NCI-H2171 treated with DMSO at 0.1 percent for 48 hours (cell line): ENCODE data around the gene NRP1.
A peak's percentile ranks its signal among the peaks of the same experiment; 100 is the strongest.

Source experiments
- DNase-seq: peaks from one replicate; lab custom pipeline; 2025; lab: John Stamatoyannopoulos, UW

Gene NRP1

DNA sequence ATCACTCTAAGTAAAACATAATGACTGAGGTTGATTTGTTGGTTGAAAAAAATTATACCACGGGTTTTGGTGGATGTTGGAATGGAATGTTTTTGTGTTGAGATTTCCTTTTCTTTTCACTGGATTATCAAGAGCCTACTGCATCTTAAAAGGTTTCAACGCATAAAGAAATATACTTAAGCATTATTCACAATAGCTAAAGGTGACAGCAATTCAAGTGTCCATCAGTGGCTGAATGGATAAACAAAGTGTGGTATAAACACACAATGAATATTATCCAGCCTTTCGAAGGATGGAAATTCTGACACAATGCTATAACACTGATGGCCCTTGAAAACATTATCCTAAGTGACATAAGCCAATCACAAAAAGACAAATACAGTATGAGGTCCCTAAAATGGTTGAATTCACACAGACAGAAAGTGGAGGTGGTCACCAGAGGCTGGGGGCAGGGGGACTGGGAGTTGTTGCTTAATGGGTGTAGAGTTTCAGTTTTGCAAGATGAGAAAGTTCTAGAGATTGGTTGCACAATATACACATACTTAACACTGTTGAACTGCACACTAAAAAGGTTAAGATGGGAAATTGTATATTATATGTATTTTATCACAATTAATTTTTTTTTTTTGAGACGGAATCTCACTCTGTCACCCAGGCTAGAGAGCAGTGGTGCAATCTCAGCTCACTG lies 122.3 kb downstream of the NRP1 start:
- no peak for DNase-seq

DNA sequence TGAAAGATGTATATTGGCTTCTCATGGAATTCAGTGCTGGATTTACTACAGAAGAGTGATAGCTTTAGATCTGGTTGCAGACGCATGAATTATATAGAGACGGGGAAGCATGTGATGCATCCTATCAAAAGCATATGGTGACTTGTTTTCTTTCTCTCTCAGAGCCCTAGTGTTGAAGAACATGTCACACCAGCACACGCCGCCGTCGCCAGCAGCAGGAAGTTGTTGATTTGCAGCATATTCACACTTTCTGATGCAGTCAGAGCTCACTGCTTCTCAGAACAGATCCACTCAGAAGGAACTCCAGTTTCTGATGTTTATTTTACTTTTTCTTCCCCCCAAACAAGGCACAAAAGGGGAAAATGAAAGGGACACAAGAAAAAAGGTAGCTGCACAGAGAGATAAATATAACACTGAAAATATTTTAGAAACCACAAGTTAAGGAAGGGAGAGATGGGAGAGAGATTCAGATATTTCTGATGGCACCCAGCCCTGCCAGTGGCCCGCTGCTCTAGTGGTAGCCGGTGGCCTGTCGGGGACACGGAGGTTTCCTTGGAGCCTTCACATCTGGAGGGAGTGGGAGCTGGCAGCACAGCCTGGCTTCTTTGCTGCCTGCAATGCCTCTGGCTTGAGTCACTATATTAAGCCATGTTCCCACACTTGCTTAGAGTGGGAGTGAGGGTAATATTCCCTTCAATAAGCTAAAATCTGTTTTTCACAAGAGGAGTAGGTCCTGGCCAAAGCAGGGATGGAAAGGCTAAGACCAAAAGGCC lies 123.2 kb downstream of the NRP1 start:
- DNase-seq: no peak

DNA sequence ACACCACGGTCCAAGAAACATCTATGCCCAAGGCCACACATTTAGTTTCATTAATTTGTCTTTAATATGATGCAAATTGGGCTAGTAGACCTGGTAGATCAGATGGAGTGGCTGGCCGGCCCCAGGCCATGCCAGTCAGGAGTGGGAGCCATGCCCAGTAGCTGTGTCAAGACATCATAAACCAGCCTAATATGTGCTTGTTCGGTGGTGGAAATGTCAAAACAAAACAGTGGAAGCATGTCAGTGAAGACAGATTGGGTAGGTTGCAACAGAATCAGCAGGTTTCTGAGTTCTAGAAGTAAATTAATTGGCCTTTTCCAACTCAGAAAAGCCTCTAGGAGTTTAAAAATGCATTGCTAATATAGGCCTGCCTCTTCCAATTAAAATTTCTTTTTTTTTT lies 124.7 kb downstream of the NRP1 start:
- DNase-seq: no peak

DNA sequence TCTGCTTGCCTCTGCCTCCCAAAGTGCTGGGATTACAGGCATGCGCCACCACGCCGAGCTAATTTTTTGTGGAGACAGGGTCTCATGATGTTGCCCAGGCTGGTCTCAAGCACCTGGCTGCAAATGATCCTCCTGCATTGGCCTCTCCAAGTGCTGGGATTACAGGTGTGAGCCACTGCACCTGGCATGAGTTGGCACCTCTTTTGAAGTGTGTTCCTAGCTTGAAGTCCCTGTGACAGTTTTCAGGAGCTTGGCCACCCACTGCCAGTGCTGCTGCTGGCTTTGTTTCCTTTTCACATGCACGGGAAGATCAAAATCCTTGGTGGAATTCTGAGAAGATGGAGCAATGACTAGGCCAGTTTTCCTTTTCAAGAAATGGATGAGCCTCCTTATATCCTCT lies 126.3 kb downstream of the NRP1 start:
- DNase-seq: no peak

DNA sequence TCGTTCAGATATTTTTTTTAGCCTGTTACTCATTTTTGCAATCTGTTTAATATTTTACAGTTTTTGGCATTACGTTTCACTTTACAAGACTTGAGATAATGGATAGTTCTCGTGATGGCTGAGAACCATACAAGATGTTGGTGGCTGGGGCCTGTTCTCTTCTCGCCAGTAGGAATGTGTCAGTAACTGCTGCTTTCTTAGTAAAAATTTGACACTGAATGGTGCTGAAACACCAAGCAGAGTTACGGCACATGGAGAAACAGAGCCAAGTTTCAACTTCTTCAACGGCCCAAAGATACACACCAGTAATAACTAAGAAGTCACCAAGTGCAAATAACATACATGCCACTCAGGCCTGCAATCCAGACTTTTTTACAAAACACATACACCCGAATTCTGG lies 130.4 kb downstream of the NRP1 start:
- DNase-seq: no peak

DNA sequence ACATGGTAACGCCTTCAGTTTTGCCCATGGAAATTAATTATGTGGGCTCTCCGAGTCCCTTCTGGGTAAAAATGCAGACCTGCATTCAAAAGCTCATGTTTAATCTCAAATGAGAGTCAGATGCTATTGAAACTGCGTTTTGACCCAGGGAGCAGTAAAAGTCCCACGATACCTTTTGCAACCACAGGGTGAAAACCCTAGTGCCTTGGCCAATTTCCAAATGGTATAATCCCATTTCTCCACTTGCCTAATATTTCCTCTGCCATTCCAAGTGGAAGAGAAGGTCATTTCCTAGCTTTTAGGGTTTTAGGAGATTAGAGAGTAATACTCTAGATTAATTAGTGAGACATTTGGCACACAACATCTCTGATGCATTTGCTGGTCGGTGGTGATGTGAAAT lies 132.5 kb downstream of the NRP1 start:
- DNase-seq: no peak

DNA sequence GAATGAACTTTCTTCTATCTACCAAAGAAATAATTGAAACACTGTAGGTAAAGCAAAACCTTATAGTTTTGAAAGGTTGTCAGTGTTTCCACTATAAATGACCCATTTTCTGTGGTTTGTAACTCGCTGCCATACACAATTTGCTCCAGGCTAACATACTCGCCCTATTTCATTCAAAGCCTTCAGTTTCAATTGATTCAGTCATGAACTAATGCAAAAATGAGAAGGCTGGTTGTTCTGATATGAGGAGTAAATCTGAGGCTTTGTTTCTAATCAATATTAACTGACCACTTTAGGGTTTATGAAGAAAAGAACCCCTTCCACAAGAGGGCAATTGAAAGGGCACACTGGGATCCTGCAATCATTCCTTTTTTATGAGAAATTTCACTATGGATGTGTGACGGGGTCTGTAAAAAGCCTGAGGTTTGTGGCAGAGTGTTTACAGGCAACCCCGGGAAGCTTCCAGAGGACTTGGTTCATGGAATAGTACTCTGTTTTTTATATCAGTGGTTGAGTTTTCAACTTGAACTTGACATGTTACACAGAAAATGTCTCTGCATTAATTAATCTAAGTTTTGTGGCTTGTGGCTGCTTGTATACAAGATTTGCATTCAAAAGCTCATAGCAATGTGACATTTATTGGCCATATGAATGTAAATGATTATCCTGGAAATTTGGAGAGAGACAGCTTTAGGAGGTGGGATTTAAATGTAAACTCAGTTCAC lies 133.2 kb downstream of the NRP1 start:
- DNase-seq: no peak

DNA sequence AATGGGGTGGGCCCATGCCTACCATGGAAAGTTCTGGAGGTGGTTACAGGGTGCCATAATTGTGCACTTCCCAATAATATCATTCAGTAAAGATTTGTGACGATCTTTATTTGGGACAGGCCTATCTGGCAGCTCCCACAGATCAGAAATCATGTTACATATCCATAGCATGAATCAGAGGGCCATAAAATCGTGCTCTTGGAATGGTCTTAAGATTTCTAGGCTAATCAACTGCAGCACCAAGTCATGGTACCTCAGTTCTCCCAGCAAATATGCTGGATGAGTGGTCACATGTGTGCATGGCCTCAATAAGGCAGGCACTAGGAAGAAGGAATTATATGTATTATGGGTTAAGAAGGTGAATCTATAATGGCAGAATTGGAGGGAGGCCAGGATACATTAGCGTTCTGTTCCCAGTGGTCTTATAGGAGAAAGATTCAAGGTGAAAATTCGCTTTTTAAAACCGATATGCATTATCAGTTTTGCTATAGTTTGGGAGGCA lies 134.7 kb downstream of the NRP1 start:
- DNase-seq: no peak

DNA sequence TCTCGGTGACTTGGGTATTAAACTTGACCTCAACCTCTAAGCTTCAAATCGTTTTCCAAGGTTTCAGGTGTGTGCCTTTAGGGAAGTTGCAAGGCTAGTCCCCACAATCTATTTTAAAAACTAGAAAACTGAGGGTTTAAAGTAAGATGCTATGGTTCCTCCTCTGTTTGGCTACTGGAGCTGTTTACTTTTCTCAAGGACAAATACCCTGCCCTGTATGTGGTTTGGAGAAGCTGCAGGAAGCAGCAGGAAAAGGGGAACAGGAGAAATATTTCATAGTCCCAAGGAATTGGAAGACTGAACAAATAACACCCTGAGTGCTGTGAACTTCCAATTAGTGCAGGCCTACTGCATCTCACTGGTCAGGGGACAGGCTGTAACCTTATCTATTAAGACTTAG lies 135.9 kb downstream of the NRP1 start:
- no peak for DNase-seq

DNA sequence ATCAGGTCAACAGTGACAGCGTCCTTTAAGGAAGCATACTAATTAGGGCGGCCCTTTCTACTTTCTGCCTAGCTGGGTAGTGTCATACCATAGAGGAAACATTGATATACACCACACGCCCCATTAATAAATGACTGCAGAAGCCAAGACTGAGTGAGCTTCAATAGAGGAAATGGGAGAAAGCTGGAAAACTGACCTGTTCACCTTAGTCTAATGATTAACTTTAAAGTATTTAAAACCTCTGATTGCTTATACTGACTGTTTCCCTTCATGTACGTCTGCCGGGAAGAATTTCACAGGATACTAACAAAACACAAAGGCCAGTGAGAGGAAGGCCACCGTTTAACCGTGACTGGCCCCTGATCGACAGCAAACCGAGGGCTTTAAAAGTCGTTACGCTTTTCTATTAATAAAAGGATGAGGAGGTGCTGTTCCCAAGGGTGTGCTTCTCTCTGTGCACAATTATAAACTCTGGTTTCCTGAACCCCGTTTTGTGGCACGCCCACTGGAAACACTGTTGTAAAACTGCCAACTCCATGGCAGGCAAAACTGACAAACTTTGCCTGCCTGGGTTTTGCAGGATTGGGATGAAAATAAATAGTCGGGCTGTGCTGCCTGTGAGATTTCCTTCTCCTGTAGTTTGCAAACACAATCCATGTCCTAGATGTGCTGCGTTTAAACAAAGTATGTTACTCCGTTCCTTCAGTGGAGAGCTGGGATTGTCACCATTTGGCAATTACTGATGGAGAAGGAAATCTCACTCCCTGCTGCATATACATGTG lies 137.6 kb downstream of the NRP1 start:
- DNase-seq: no peak

DNA sequence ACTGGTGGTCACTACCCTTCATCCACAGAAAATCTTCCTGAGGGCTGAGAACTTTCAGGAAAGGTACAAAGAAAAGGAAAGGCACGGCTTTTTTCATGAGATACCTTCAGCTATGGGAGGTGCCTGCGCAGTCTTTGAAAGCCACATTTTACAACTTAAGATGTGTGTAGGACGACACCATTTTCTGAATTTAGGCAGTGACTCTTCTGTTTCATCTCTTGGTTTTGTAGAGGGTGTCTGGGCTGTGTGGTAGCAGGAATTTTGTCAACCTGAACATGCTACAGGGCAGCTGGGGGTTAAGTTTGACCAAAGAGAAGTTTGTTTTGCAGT lies 138.1 kb downstream of the NRP1 start:
- DNase-seq: no peak

DNA sequence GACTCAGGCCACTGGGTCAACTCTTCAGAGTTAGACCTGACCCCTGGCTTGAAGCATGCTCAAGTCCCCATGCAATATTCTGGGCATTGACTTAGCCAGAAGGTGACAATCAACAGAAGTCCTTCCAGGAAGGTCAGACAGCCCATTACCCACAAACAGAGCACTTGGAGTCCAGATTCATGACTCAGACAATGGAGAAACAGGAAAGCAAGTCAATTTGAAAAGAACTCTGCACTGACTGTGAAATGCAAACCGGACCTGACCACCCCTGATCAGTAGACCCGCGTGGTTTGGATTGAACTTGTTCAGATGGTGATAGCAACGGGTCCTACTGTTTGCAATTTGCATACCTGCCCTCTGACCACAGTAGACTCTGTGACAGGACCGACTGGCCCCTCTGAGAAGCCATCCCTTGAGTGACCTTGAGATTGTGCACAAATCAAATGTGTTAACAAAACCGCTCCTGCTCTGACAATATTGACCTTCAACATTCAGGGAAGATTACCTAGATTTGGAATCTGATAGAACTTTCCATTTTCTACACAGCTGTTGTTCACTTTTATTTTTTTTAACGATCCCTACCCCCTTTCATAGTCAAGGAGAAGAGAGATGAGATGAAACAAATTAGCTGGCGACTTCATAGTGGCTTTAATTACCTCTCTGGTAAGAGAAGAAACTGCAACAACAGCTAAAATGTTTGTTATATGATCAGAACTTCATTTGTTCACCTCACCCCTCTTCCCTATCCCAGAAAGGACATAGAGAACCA lies 138.7 kb downstream of the NRP1 start:
- DNase-seq: no peak

DNA sequence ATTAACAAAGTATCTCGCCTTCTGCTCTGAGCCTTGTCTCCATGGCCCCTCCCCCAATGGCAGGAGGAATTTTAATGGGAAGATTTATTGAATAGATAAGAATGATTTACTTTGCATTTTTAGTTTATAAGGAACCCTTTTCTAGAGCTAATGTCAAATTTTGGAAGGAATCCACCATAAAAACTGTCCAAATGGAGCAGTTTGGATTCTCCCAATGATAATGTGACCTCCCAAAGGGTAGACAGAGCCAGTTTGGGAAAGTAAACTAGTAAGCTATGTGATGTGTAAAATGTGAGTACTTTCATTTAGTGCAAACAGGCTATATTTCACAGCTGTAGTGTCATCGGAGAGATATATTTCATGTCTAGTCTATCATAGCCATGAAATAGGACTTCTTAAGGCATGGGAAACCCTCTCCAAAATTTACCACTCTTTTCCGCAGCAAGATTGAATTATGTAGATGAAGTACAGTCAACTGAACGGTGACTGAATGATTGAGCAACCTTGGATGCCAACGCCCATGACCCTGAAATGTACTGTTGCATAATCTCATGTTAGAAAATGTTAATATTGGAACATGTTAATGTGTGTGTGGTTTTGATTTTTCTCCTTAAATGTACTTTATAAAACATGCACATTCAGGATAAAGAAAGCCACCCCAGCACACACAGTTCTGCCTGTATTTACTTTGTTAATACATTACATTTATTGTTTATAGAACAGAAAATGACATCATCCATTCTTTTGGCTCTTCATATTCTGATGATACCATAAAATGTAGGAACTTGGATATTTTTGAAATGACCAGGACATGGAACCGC lies 140.6 kb downstream of the NRP1 start:
- DNase-seq: no peak

DNA sequence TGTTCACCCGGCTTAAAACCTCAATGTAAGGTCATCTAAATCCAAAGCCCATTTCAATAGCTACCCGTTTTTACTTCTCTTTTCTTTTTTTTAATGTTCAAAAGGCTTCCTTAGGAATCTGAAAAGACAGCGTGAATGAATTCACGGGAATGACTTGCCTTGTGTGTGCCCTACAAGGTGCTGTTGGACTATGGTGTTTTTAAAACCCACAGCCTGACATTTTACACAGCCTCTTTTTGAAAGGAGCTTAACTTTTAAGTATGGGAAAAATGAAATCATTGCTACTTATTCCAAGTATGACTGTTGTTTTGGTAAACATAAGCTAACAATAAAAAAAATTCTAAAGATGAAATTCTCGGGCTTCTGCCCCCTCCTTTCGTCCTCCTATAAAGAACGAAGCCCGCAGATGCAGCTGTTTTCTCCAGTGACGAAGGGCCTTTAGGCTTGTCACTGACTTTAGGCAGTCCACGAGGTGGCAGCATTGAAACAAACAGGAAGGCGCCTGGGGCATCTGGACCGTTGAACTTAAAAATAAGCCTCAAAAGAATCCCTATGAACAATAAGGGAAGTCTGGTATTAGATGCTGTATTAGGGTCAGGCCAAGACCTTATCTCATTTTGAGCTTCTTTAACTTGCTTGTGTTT lies 141.3 kb downstream of the NRP1 start:
- peak; percentile 50 for DNase-seq

DNA sequence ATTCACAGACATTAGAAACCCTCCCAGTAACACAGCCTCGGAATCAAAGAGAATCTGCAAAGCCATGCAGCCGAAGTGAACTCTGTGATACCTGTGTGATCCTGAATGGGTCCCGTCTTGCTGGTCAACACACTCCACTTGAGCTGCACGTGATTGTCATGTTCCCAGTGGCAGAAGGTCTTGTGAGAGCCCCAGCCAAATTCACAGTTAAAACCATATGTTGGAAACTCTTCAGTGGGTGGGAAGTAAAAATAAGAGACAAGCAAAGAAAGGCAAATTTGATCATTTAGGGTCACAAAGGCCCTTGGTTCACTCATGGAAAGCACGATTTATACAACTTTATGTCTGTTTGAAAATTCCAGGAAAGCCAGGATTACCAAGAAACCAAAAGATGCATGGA lies 142.3 kb downstream of the NRP1 start:
- no peak for DNase-seq

DNA sequence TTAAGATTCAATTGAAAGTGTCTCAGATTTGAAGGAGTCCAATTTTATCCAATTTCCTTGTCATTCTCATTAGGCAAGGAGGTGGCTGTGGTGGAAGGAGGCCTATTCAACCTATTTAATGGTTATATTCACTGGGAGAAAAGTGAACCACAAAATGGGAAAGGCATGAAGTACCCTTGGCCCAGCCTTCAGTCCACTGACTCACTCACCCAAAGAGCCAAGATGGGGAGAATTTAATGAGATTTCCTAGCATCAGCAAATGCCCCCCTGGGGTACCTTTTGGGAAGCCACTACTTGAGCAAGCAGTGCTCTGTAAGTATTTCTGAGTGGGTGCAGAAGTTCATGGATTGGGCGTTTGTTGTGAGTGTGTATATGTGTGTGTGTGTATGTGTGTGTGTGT lies 144.1 kb downstream of the NRP1 start:
- no peak for DNase-seq

DNA sequence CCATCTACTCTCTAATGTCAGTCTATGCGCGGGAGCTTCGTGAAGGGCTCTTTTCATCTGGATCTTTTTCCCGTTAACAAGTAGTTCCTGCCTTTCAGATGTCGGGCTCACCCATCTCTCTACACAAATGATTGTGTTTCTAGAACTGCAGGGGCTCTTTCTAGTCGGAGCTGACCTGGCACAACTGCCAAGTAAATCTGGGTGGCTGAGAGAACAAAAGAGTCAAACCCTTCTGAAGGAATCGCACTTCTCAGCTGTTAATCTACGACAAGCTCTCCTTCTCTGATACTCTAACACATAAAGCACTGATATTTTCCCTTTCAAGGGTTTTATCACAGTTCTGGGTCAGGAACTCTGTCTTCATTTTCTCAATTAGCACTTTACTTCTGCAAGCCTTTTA lies 144.7 kb downstream of the NRP1 start:
- DNase-seq: no peak

DNA sequence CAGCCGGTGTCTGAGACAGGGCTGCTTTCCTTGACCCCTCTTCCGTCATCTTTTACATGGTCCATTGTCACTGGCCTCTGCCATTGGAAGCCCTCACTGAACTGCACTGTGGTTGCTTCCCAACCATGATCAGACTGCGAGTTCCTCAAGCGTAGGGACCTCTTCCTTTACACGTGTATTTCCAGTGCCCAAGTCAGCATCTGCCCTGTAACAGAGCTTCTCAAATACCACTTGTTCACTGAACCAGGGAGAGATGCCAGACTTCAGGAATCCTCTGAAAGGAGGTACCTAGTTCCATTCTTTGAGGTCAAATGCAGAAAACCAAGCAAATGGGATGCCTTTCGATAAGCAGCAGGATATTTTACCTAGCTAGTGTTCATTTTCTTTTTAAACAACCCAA lies 145.1 kb downstream of the NRP1 start:
- no peak for DNase-seq

DNA sequence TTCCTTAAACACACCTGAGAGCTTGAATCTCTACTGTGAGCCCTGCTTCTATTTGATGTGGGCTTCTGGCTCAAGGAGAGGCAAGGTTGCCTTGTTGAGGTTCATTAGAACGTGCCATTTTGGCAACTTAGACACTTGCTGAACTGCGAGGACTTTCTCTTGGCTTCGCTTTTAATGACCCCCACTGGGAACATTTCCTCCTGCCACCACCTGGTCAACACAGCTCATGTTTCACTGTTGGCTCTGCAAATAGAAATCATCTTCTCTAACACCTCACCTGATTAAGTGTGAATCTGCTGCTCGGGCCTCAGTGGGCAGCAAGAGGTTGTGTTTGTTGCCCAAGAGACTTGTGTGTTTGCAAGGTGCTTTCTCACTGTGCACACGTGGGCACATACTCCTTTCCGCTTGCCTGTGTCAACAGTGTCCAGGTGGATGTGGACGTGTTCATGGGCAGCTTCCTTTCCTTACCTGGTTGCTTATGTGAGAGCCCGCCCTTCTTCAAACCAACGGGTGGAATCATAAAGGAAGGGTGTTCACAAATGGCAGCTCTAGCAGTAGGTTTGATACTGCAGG lies 147.0 kb downstream of the NRP1 start:
- peak; percentile 2 for DNase-seq

DNA sequence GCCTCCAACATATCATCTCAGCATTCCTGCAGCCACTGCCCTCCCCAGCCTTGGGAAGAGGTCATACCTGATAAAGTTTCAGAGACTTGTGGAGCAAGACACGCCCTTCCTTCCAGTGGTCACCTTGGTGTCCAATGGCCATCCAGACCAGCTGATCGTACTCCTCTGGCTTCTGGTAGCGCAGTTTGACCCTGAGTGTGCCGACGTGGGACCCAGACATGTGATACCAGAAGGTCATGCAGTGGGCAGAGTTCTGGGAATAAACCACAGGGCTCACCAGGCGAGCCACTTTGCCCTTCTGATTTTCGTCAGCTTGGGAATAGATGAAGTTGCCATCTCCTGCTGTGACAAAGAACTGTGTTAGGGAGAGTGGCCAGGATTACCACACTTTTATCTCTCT lies 148.3 kb downstream of the NRP1 start:
- DNase-seq: no peak
